EH (cell line): Measurements from ENCODE around the gene POLR1E.
A peak's percentile ranks its signal among the peaks of the same experiment; 100 is the strongest.

ENCODE experiments used
- DNase-seq: peaks from one replicate; pipeline ENCODE4 v3.0.0-alpha.2; 2015; ENCODE audit warnings: low read depth

Gene POLR1E

GRCh38 chr9:37540634-37541033 lies 54.9 kb downstream of the POLR1E start:
- DNase-seq: peak; percentile 6

GRCh38 chr9:37541465-37541864 lies 55.7 kb downstream of the POLR1E start:
- DNase-seq: no peak

- DNase-seq: no peak
These were observed 56.7 kb downstream of the POLR1E start for GRCh38 chr9:37542488-37542887.

GRCh38 chr9:37542895-37543294 lies 57.1 kb downstream of the POLR1E start:
- DNase-seq: no peak

- DNase-seq: no peak
These were observed 57.7 kb downstream of the POLR1E start for GRCh38 chr9:37543468-37543867.

- DNase-seq: no peak
These were observed 61.7 kb downstream of the POLR1E start for GRCh38 chr9:37547328-37547878.

GRCh38 chr9:37549527-37549926 lies 63.8 kb downstream of the POLR1E start:
- DNase-seq: no peak

GRCh38 chr9:37550781-37551180 lies 65.0 kb downstream of the POLR1E start:
- DNase-seq: peak; percentile 82

GRCh38 chr9:37551468-37551867 lies 65.7 kb downstream of the POLR1E start:
- no peak for DNase-seq

GRCh38 chr9:37551888-37552287 lies 66.1 kb downstream of the POLR1E start:
- no peak for DNase-seq
